Neural crest cell (in vitro differentiated cells): ENCODE results near the gene SLC17A5. TPM values are rescaled to one million over a fixed set of nuclear protein-coding genes. Genes with fewer than 3 reads are reported as not detected.

Experiments used
- DNase-seq: peaks from one replicate; pipeline ENCODE4 v3.0.0; 2021; ENCODE audit warnings: low read depth, mixed read lengths, low spot score
- H3K27ac Mint-ChIP-seq: one replicate; pipeline ENCODE4 v1.8.0; 2021; ENCODE audit warnings: mild to moderate bottlenecking, mixed read lengths; ENCODE audit not compliant: unreplicated experiment
- H3K27me3 Mint-ChIP-seq: 2 replicates; pipeline ENCODE4 v1.8.0; 2021; ENCODE audit warnings: low read depth, mild to moderate bottlenecking, mixed read lengths
- H3K36me3 Mint-ChIP-seq: 2 replicates; pipeline ENCODE4 v1.8.0; 2021; ENCODE audit warnings: low read depth, mild to moderate bottlenecking, mixed read lengths
- H3K4me1 Mint-ChIP-seq: 2 replicates; pipeline ENCODE4 v1.8.0; 2021; ENCODE audit warnings: mixed read lengths
- H3K4me3 Mint-ChIP-seq: one replicate; pipeline ENCODE4 v1.8.0; 2021; ENCODE audit warnings: mild to moderate bottlenecking, mixed read lengths
- H3K9me3 Mint-ChIP-seq: 2 replicates; pipeline ENCODE4 v1.8.0; 2021; ENCODE audit warnings: mixed read lengths
- CTCF ChIP-seq: fragments of 200-600 bp; sonication (generic); conservative IDR thresholded peaks from 2 replicates; pipeline ENCODE4 v1.5.0; 2021; ENCODE audit warnings: antibody characterized with exemption, mild to moderate bottlenecking
- long read RNA-seq: library from polyadenylated mRNA; unstranded; transcript quantifications from one replicate; pipeline ENCODE4 v2.0.0, GENCODE V29; 2020
- total RNA-seq: library from RNA; stranded (reverse); gene quantifications from 2 replicates; pipeline ENCODE4 v1.2.1, GENCODE V29; 2021

The SLC17A5 gene, protein sequence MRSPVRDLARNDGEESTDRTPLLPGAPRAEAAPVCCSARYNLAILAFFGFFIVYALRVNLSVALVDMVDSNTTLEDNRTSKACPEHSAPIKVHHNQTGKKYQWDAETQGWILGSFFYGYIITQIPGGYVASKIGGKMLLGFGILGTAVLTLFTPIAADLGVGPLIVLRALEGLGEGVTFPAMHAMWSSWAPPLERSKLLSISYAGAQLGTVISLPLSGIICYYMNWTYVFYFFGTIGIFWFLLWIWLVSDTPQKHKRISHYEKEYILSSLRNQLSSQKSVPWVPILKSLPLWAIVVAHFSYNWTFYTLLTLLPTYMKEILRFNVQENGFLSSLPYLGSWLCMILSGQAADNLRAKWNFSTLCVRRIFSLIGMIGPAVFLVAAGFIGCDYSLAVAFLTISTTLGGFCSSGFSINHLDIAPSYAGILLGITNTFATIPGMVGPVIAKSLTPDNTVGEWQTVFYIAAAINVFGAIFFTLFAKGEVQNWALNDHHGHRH
- 10.7 and 10.8 TPM in 2 replicates for total RNA-seq
- long read RNA-seq, transcript SLC17A5-201 (11 exons, 3,455 nt): major isoform, 17 of 27 reads
- long read RNA-seq, partial matches to known transcripts: 1 of 27 reads
- long read RNA-seq, other reads (novel, unspliced or antisense): 9 of 27 reads

DNA sequence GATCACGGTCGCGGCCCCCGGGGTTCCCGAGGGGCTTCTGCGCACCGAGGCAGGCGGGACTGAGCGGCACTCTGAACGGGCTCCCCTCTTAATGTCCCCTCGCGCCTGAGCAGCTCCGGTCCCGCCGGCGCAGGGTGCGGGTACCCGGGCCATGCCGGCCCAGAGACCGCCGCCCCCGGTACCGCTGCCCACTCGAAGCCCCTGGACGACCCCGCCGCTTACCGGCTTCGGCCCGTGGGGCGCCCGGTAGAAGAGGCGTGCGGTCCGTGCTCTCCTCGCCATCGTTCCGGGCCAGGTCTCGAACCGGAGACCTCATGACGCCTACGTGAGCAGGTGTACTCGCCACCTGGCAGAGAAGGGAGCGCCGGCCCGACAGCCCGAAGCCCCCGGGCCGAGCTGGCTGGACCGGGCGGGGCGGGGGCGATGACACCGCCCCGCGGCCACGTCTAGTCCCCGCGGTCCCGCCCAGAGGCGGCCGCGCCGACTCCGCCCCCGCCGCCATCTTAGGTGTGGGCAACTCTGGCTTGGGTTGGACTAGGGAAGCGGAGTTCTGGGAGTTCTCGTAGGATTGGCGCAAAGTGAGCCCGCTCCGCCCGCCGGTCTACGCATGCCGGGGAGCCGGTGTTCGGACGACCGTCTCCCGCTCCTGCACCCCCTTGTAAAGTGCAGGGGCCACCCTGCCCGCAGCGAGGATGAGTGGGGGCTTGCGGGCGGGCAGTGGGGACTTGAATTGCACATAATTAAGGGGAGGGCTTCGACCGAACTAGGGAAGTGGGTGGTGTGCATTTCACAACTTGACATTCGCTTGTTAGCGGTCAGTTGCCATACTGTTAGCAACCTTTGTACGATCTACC is at the start of gene SLC17A5:
SLC17A5 (minus strand) TSS at position 422 of the 854 bp plus-strand sequence; CDS start at position 316, 106 bp downstream.
- Mint-ChIP-seq H3K27me3 (no peaks in the 10 kb centered on the region), H3K27ac (peak within 1 kb of the TSS; percentile 99), H3K9me3 (no peaks in the 10 kb centered on the region), H3K4me1 (peaks cover 28% of the 10 kb centered on the region), H3K4me3 (peak within 1 kb of the TSS; percentile 99), H3K36me3 (peaks cover 3% of the 10 kb centered on the region)
- no peak for TF ChIP-seq CTCF
- peak; percentile 78 for DNase-seq

- H3K36me3 Mint-ChIP-seq: no peaks in the 10 kb centered on the region
- no peak overlapping the region for H3K27ac Mint-ChIP-seq
- peaks cover 3% of the 10 kb centered on the region for H3K4me1 Mint-ChIP-seq
- no peak overlapping the region for H3K4me3 Mint-ChIP-seq
- H3K9me3 Mint-ChIP-seq: no peaks in the 10 kb centered on the region
- TF ChIP-seq CTCF: no peak
- no peaks in the 10 kb centered on the region for H3K27me3 Mint-ChIP-seq
- DNase-seq: no peak
These were observed 49.7 kb upstream of the SLC17A5 start for GRCh38 chr6:73703466-73703865.

DNA sequence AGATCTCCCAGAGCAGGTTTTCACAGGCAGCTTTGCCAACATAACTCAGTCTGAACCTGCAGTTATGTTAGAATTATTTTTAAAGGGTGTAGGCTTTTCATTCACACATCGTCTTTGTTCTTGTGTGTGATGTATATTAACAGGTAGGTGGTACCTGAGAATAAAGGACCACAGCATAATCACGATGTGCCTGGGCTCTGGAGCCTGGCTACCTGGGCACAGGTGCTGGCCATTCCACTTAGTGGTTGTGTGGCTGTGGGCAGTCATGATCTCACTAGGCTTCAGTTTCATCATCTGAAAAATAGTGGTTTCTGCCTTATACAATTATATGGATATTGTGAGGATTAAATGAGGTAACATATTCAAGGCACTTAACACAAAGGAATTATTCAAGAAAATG is 48.7 kb upstream of the SLC17A5 start:
- Mint-ChIP-seq H3K9me3 (no peaks in the 10 kb centered on the region), H3K27me3 (peaks cover 3% of the 10 kb centered on the region), H3K36me3 (no peaks in the 10 kb centered on the region), H3K4me1 (peaks cover 3% of the 10 kb centered on the region), H3K27ac (no peak overlapping the region), H3K4me3 (no peak overlapping the region)
- DNase-seq: no peak
- no peak for TF ChIP-seq CTCF

- no peak overlapping the region for H3K27ac Mint-ChIP-seq
These were observed 46.1 kb upstream of the SLC17A5 start for GRCh38 chr6:73699676-73700459.

More at GRCh38 chr6:73699676-73700459, 46.1 kb upstream of the SLC17A5 start:
- TF ChIP-seq CTCF: no peak
- peaks cover 16% of the 10 kb centered on the region for H3K4me1 Mint-ChIP-seq
- H3K4me3 Mint-ChIP-seq: peak overlapping the region; percentile 13
- H3K9me3 Mint-ChIP-seq: no peaks in the 10 kb centered on the region
- peaks cover 22% of the 10 kb centered on the region for H3K27me3 Mint-ChIP-seq
- no peaks in the 10 kb centered on the region for H3K36me3 Mint-ChIP-seq
- DNase-seq: no peak
